ENCODE data around the gene ADNP. TPM values are rescaled to one million over a fixed set of nuclear protein-coding genes. Genes with fewer than 3 reads are reported as not detected.

Gene ADNP
- total RNA-seq, 1 donor from 2014 or later = 75.4 TPM

DNA sequence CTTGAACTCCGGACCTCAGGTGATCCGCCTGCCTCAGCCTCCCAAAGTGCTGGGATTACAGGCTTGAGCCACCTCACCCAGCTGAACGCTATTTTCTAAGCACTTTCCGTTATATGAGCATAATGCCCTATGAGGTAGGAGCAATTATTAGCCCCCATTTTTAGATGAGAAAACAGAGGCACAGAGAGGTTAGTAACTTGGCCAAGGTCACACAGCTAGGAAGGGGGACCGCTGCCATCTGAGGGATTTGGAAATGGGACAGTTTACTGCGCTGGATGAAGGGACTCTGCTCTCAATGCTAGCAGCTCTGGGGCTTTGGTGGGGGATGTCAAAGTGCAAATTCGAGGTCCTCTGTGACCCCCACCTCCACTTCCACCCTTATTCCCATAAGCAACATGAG lies 73.9 kb downstream of the ADNP start:
- Histone ChIP-seq H3K27ac (no peak overlapping the region), H3K27me3 (no peaks in the 10 kb centered on the region), H4K20me1 (ENCODE audit: low read depth) (no peaks in the 10 kb centered on the region), H3K4me3 (no peak overlapping the region), H3K36me3 (no peaks in the 10 kb centered on the region), H3K4me2 (no peak overlapping the region), H3F3A (ENCODE audit: low read depth) (peaks cover 2% of the 10 kb centered on the region), H2AFZ (replicated peaks) (no peak overlapping the region), H3K79me2 (ENCODE audit: low read depth) (no peaks in the 10 kb centered on the region), H3K9ac (no peak overlapping the region), H3K4me1 (peaks cover 10% of the 10 kb centered on the region), H3K9me3 (ENCODE audit: low read depth) (no peaks in the 10 kb centered on the region)
- no peaks in the 10 kb centered on the region for H3K36me3 Mint-ChIP-seq
- peaks cover 11% of the 10 kb centered on the region for H3K4me1 Mint-ChIP-seq
- no peaks in the 10 kb centered on the region for H3K9me3 Mint-ChIP-seq
- no peak for DNase-seq (ENCODE audit: low spot score)
- no peak for TF ChIP-seq EZH2phosphoT487 (IDR thresholded peaks at IDR 0.05)
- TF ChIP-seq, protein P1, sequence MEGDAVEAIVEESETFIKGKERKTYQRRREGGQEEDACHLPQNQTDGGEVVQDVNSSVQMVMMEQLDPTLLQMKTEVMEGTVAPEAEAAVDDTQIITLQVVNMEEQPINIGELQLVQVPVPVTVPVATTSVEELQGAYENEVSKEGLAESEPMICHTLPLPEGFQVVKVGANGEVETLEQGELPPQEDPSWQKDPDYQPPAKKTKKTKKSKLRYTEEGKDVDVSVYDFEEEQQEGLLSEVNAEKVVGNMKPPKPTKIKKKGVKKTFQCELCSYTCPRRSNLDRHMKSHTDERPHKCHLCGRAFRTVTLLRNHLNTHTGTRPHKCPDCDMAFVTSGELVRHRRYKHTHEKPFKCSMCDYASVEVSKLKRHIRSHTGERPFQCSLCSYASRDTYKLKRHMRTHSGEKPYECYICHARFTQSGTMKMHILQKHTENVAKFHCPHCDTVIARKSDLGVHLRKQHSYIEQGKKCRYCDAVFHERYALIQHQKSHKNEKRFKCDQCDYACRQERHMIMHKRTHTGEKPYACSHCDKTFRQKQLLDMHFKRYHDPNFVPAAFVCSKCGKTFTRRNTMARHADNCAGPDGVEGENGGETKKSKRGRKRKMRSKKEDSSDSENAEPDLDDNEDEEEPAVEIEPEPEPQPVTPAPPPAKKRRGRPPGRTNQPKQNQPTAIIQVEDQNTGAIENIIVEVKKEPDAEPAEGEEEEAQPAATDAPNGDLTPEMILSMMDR (IDR thresholded peaks at IDR 0.05) = no peak
- no peak for TF ChIP-seq EZH2 (IDR thresholded peaks at IDR 0.05)
- no peak overlapping the region for H3K4me3 Mint-ChIP-seq
- H3K27ac Mint-ChIP-seq = no peak overlapping the region
- peaks cover 10% of the 10 kb centered on the region for H3K27me3 Mint-ChIP-seq (ENCODE audit: insufficient read depth, low read depth)

DNA sequence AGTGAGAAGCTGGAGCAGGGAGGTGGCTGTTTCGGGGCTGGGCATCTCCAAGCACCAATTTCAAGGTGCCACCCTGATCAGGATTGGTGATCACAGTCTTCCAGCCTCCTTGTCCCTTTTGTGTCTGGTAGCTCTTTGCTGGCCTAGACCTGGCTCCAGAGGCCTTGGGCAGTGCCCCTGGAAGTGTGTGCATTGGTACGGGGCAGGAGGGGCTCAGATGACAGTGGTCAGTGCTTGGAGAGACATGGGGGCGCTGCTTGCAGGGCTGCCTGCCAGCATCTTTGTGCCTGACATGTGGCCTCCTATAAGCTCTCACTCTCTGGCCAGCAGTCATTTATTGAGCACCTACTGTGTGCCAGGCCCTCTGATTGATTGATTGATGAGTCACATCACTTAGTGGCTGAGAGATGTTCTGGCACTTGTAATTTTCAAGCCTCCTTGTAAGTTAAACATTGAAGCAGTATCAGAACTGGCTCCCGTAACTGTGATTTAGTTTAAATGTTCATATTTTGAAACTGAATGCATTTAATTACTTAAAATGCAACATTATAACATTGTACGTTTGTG lies 74.7 kb downstream of the ADNP start:
- H3K4me1 ChIP-seq = peaks cover 7% of the 10 kb centered on the region
- no peak overlapping the region for H3K4me2 ChIP-seq
- Mint-ChIP-seq H3K27ac (no peak overlapping the region), H3K36me3 (no peaks in the 10 kb centered on the region), H3K4me1 (peaks cover 16% of the 10 kb centered on the region), H3K4me3 (no peak overlapping the region), H3K9me3 (no peaks in the 10 kb centered on the region), H3K27me3 (ENCODE audit: insufficient read depth, low read depth) (peaks cover 10% of the 10 kb centered on the region)
- TF ChIP-seq EZH2 (IDR thresholded peaks at IDR 0.05) = no peak
- no peak for TF ChIP-seq EZH2phosphoT487 (IDR thresholded peaks at IDR 0.05)
- TF ChIP-seq, protein P1 (IDR thresholded peaks at IDR 0.05) = no peak
- H3K9me3 ChIP-seq (ENCODE audit: low read depth) = no peaks in the 10 kb centered on the region
- H2AFZ ChIP-seq (replicated peaks) = no peak overlapping the region
- no peak overlapping the region for H3K27ac ChIP-seq
- no peaks in the 10 kb centered on the region for H3K79me2 ChIP-seq (ENCODE audit: low read depth)
- no peaks in the 10 kb centered on the region for H4K20me1 ChIP-seq (ENCODE audit: low read depth)
- H3K27me3 ChIP-seq = no peaks in the 10 kb centered on the region
- H3K4me3 ChIP-seq = no peak overlapping the region
- DNase-seq (ENCODE audit: low spot score) = no peak
- peaks cover 5% of the 10 kb centered on the region for H3F3A ChIP-seq (ENCODE audit: low read depth)
- no peaks in the 10 kb centered on the region for H3K36me3 ChIP-seq
- H3K9ac ChIP-seq = no peak overlapping the region

DNA sequence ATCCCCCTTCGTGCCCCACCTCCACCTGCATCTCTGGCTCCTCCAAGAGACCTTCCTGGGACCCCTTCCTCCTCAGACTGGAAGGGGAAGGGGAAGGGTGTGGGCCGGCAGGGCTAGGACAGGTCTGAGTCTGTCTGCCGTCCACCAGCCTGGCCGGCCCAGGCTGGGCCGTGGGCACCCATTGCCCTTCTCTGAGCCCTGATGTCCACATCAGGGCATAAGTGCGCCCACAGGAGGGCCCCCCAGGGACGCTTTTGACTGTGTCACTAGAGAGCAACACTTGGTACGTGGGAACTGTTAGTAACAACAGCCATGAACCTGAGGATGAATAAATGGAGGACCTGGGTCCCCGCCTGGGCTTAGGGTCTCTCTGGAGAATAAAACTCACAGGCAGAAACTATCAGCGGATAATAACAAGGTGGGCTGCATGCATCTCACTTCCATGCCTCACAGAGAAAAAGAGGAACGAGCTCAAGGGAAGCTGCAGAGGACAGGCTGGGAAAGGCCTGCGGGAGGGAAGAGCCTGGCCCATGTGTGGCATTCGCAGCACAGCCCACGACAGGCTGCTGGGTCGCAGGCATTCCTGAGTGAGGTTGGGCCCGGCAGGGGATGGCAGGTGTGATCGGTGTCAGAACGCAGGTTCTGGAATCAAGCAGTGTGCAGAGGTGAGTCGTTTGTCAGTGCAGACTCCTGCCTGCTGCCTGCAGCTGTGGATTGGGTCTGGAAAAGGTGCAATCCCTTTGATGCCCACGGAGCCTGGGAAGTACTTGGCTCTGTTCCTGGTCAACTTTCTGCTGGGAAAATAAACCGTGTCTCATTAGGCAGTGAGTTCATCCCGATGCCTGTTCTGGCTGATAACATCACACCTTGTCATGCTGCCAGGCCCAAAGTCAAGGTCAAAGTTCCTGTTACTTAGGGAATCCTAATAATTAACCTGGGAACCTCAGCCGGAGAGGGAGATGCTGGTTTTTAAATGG lies 75.5 kb downstream of the ADNP start:
- H3K4me3 ChIP-seq = no peak overlapping the region

More for the DNA sequence above, 75.5 kb downstream of the ADNP start:
- H3F3A ChIP-seq (ENCODE audit: low read depth) = peaks cover 5% of the 10 kb centered on the region
- Mint-ChIP-seq H3K27ac (peak overlapping the region; percentile 29), H3K4me1 (peaks cover 15% of the 10 kb centered on the region), H3K36me3 (no peaks in the 10 kb centered on the region), H3K27me3 (ENCODE audit: insufficient read depth, low read depth) (peaks cover 10% of the 10 kb centered on the region), H3K4me3 (no peak overlapping the region), H3K9me3 (no peaks in the 10 kb centered on the region)
- no peak for DNase-seq (ENCODE audit: low spot score)
- H3K79me2 ChIP-seq (ENCODE audit: low read depth) = no peaks in the 10 kb centered on the region
- no peak overlapping the region for H3K9ac ChIP-seq
- no peaks in the 10 kb centered on the region for H3K36me3 ChIP-seq
- no peaks in the 10 kb centered on the region for H3K9me3 ChIP-seq (ENCODE audit: low read depth)
- no peak overlapping the region for H3K27ac ChIP-seq
- H3K4me2 ChIP-seq = no peak overlapping the region
- H3K4me1 ChIP-seq = peaks cover 6% of the 10 kb centered on the region
- no peak overlapping the region for H2AFZ ChIP-seq (replicated peaks)
- no peaks in the 10 kb centered on the region for H3K27me3 ChIP-seq
- no peaks in the 10 kb centered on the region for H4K20me1 ChIP-seq (ENCODE audit: low read depth)
- TF ChIP-seq EZH2phosphoT487 (IDR thresholded peaks at IDR 0.05) = no peak
- TF ChIP-seq EZH2 (IDR thresholded peaks at IDR 0.05) = no peak
- TF ChIP-seq, protein P1 (IDR thresholded peaks at IDR 0.05) = no peak
